WTC11 (cell line): ENCODE results near the gene PKHD1. TPM values are rescaled to one million over a fixed set of nuclear protein-coding genes. Genes with fewer than 3 reads are reported as not detected.

Experiments used
- ATAC-seq: fragments of 200-7000 bp; cut with Tn5 transposase; 2 replicates; pipeline ENCODE4 v1.10.0; 2021; ENCODE audit warnings: mild to moderate bottlenecking, moderate library complexity
- CTCF ChIA-PET: fragments of 300-600 bp; sonication (Branson Sonifier 250); formaldehyde crosslinking; loops from one replicate; lab custom pipeline; 2021; ENCODE audit warnings: antibody characterized with exemption; lab: Charles Lee
- POLR2A ChIA-PET: fragments of 350-600 bp; sonication (Branson Sonifier 250); formaldehyde crosslinking; loops from one replicate; lab custom pipeline; 2021; ENCODE audit warnings: antibody characterized with exemption; lab: Charles Lee
- DNase-seq: peaks from one replicate; pipeline ENCODE4 v3.0.0; 2021; ENCODE audit warnings: low spot score
- H3K27ac Mint-ChIP-seq: 2 replicates; pipeline ENCODE4 v1.8.0; 2021; ENCODE audit warnings: mixed read lengths
- H3K27me3 Mint-ChIP-seq: 2 replicates; pipeline ENCODE4 v1.8.0; 2021; ENCODE audit warnings: low read depth, mild to moderate bottlenecking, moderate library complexity, mixed read lengths
- H3K36me3 Mint-ChIP-seq: 2 replicates; pipeline ENCODE4 v1.8.0; 2021; ENCODE audit warnings: mixed read lengths
- H3K4me1 Mint-ChIP-seq: 2 replicates; pipeline ENCODE4 v1.8.0; 2022; ENCODE audit warnings: mixed read lengths
- H3K4me3 Mint-ChIP-seq: 2 replicates; pipeline ENCODE4 v1.8.0; 2021; ENCODE audit warnings: mild to moderate bottlenecking, moderate library complexity, mixed read lengths
- H3K9me3 Mint-ChIP-seq: 2 replicates; pipeline ENCODE4 v1.8.0; 2021; ENCODE audit warnings: mixed read lengths
- FOXJ3 ChIP-seq: sonication (generic); formaldehyde crosslinking; IDR thresholded peaks from 2 replicates; pipeline ENCODE4 v1.9.0; 2021; ENCODE audit warnings: missing genetic modification reagents, mild to moderate bottlenecking, borderline replicate concordance
- GRHL2 ChIP-seq: fragments of 250-450 bp; sonication (Bioruptor Pico); IDR thresholded peaks from 2 replicates; pipeline ENCODE4 v1.8.0; 2022; ENCODE audit warnings: mild to moderate bottlenecking, moderate library complexity; ENCODE audit not compliant: insufficient replicate concordance, severe bottlenecking
- GTF2I ChIP-seq: fragments of 250-450 bp; sonication (Bioruptor Pico); conservative IDR thresholded peaks from 2 replicates; pipeline ENCODE4 v1.4.0; 2021; ENCODE audit warnings: mild to moderate bottlenecking
- JUN ChIP-seq: sonication (generic); formaldehyde crosslinking; IDR thresholded peaks from 2 replicates; pipeline ENCODE4 v1.8.0; 2023; ENCODE audit warnings: mild to moderate bottlenecking, missing genetic modification reagents
- KAT7 ChIP-seq: sonication (generic); formaldehyde crosslinking; IDR thresholded peaks from 2 replicates; pipeline ENCODE4 v1.8.1; 2023; ENCODE audit warnings: missing genetic modification reagents, mild to moderate bottlenecking, borderline replicate concordance
- PRRX2 ChIP-seq: fragments of 250-450 bp; sonication (Bioruptor Pico); IDR thresholded peaks from 2 replicates; pipeline ENCODE4 v1.8.0; 2021; ENCODE audit warnings: mild to moderate bottlenecking
- SP1 ChIP-seq: sonication (generic); formaldehyde crosslinking; conservative IDR thresholded peaks from 2 replicates; pipeline ENCODE4 v1.8.1; 2022; ENCODE audit warnings: missing genetic modification reagents
- TCF7 ChIP-seq: sonication (generic); formaldehyde crosslinking; IDR thresholded peaks from 2 replicates; pipeline ENCODE4 v1.8.0; 2022; ENCODE audit warnings: mild to moderate bottlenecking, low read depth, missing genetic modification reagents, moderate library complexity
- ZNF138 ChIP-seq: sonication (generic); formaldehyde crosslinking; conservative IDR thresholded peaks from 2 replicates; pipeline ENCODE4 v1.8.1; 2022; ENCODE audit warnings: mild to moderate bottlenecking, moderate library complexity, missing genetic modification reagents
- total RNA-seq: library from RNA; stranded (reverse); gene quantifications from 3 replicates; pipeline ENCODE4 v1.2.3, GENCODE V29; 2021
- TF ChIP-seq, protein P1 (sequence below): sonication (generic); formaldehyde crosslinking; IDR thresholded peaks from 2 replicates; pipeline ENCODE4 v1.8.0; 2022; ENCODE audit warnings: mild to moderate bottlenecking, missing genetic modification reagents
- TF ChIP-seq, protein P2 (sequence below): sonication (generic); formaldehyde crosslinking; IDR thresholded peaks from 2 replicates; pipeline ENCODE4 v1.8.1; 2022; ENCODE audit warnings: low read depth, missing genetic modification reagents, borderline replicate concordance
- TF ChIP-seq, protein P3 (sequence below): sonication (generic); formaldehyde crosslinking; IDR thresholded peaks from 2 replicates; pipeline ENCODE4 v1.8.1; 2023; ENCODE audit warnings: mild to moderate bottlenecking, missing genetic modification reagents, moderate library complexity
- TF ChIP-seq, protein P4 (sequence below): sonication (generic); formaldehyde crosslinking; IDR thresholded peaks from 2 replicates; pipeline ENCODE4 v1.8.0; 2022; ENCODE audit warnings: mild to moderate bottlenecking, missing genetic modification reagents
- TF ChIP-seq, protein P5 (sequence below): sonication (generic); formaldehyde crosslinking; IDR thresholded peaks from 2 replicates; pipeline ENCODE4 v1.8.1; 2023; ENCODE audit warnings: mild to moderate bottlenecking, missing genetic modification reagents
- TF ChIP-seq, protein P6 (sequence below): fragments of 250-450 bp; sonication (Bioruptor Pico); IDR thresholded peaks from 2 replicates; pipeline ENCODE4 v1.9.0; 2021; ENCODE audit warnings: mild to moderate bottlenecking
- TF ChIP-seq, protein P7 (sequence below): sonication (generic); formaldehyde crosslinking; IDR thresholded peaks from 2 replicates; pipeline ENCODE4 v1.8.0; 2023; ENCODE audit warnings: missing genetic modification reagents, mild to moderate bottlenecking, borderline replicate concordance
- TF ChIP-seq, protein P8 (sequence below): sonication (generic); formaldehyde crosslinking; IDR thresholded peaks from 2 replicates; pipeline ENCODE4 v1.8.0; 2023; ENCODE audit warnings: mild to moderate bottlenecking, missing genetic modification reagents
- TF ChIP-seq, protein P9 (sequence below): sonication (generic); formaldehyde crosslinking; IDR thresholded peaks from 2 replicates; pipeline ENCODE4 v1.8.0; 2022; ENCODE audit warnings: mild to moderate bottlenecking, missing genetic modification reagents
- TF ChIP-seq, protein P10 (sequence below): sonication (generic); formaldehyde crosslinking; IDR thresholded peaks from 2 replicates; pipeline ENCODE4 v1.8.1; 2023; ENCODE audit warnings: mild to moderate bottlenecking, moderate library complexity, missing genetic modification reagents
- TF ChIP-seq, protein P11 (sequence below): fragments of 250-450 bp; sonication (Bioruptor Pico); IDR thresholded peaks from 2 replicates; pipeline ENCODE4 v1.9.0; 2021; ENCODE audit warnings: moderate library complexity, mild to moderate bottlenecking, inconsistent platforms, borderline replicate concordance

Gene PKHD1
- total RNA-seq, 1 experiment from 2014 or later = 0.15 TPM

DNA sequence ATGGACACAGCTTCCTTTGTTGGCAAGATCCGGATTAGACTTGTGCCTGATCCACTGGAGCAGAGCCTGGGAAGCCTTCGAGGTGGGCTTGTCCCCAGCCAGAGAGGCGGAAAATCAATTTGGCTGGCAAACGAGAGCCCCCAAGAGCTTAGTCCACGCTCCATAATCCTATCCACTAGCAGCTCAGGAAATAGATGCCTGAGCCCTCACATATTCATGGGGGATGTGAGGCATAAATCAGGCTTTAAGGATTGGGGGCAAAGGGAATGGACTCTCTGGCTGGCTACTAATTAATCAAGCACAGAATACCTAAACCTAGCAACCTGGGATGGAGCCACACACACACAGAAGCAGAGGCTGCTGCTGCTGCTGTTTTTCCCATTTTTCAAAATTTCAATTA, 137.9 kb downstream of the PKHD1 start:
- H3K4me3 Mint-ChIP-seq = no peak overlapping the region
- no peaks in the 10 kb centered on the region for H3K27me3 Mint-ChIP-seq
- no peaks in the 10 kb centered on the region for H3K9me3 Mint-ChIP-seq
- no peak overlapping the region for H3K27ac Mint-ChIP-seq
- TF ChIP-seq, protein P1, sequence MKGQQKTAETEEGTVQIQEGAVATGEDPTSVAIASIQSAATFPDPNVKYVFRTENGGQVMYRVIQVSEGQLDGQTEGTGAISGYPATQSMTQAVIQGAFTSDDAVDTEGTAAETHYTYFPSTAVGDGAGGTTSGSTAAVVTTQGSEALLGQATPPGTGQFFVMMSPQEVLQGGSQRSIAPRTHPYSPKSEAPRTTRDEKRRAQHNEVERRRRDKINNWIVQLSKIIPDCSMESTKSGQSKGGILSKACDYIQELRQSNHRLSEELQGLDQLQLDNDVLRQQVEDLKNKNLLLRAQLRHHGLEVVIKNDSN (CRISPR knock-in tag) = no peak
- TF ChIP-seq, protein P2, sequence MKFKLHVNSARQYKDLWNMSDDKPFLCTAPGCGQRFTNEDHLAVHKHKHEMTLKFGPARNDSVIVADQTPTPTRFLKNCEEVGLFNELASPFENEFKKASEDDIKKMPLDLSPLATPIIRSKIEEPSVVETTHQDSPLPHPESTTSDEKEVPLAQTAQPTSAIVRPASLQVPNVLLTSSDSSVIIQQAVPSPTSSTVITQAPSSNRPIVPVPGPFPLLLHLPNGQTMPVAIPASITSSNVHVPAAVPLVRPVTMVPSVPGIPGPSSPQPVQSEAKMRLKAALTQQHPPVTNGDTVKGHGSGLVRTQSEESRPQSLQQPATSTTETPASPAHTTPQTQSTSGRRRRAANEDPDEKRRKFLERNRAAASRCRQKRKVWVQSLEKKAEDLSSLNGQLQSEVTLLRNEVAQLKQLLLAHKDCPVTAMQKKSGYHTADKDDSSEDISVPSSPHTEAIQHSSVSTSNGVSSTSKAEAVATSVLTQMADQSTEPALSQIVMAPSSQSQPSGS (CRISPR knock-in tag) = no peak
- TF ChIP-seq TCF7 (CRISPR knock-in tag) (no peak), JUN (CRISPR knock-in tag) (no peak), PRRX2 (CRISPR knock-in tag) (no peak), SP1 (CRISPR knock-in tag) (no peak), ZNF138 (CRISPR knock-in tag) (no peak), FOXJ3 (no peak), KAT7 (CRISPR knock-in tag) (no peak), GRHL2 (CRISPR knock-in tag) (no peak), GTF2I (CRISPR knock-in tag) (no peak)
- TF ChIP-seq, protein P3, sequence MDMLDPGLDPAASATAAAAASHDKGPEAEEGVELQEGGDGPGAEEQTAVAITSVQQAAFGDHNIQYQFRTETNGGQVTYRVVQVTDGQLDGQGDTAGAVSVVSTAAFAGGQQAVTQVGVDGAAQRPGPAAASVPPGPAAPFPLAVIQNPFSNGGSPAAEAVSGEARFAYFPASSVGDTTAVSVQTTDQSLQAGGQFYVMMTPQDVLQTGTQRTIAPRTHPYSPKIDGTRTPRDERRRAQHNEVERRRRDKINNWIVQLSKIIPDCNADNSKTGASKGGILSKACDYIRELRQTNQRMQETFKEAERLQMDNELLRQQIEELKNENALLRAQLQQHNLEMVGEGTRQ (CRISPR knock-in tag) = no peak
- TF ChIP-seq, protein P4, sequence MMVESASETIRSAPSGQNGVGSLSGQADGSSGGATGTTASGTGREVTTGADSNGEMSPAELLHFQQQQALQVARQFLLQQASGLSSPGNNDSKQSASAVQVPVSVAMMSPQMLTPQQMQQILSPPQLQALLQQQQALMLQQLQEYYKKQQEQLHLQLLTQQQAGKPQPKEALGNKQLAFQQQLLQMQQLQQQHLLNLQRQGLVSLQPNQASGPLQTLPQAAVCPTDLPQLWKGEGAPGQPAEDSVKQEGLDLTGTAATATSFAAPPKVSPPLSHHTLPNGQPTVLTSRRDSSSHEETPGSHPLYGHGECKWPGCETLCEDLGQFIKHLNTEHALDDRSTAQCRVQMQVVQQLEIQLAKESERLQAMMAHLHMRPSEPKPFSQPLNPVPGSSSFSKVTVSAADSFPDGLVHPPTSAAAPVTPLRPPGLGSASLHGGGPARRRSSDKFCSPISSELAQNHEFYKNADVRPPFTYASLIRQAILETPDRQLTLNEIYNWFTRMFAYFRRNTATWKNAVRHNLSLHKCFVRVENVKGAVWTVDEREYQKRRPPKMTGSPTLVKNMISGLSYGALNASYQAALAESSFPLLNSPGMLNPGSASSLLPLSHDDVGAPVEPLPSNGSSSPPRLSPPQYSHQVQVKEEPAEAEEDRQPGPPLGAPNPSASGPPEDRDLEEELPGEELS (CRISPR knock-in tag) = no peak
- TF ChIP-seq, protein P5, sequence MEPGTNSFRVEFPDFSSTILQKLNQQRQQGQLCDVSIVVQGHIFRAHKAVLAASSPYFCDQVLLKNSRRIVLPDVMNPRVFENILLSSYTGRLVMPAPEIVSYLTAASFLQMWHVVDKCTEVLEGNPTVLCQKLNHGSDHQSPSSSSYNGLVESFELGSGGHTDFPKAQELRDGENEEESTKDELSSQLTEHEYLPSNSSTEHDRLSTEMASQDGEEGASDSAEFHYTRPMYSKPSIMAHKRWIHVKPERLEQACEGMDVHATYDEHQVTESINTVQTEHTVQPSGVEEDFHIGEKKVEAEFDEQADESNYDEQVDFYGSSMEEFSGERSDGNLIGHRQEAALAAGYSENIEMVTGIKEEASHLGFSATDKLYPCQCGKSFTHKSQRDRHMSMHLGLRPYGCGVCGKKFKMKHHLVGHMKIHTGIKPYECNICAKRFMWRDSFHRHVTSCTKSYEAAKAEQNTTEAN (CRISPR knock-in tag) = no peak
- TF ChIP-seq, protein P6, sequence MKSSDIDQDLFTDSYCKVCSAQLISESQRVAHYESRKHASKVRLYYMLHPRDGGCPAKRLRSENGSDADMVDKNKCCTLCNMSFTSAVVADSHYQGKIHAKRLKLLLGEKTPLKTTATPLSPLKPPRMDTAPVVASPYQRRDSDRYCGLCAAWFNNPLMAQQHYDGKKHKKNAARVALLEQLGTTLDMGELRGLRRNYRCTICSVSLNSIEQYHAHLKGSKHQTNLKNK (CRISPR knock-in tag) = no peak
- TF ChIP-seq, protein P7, sequence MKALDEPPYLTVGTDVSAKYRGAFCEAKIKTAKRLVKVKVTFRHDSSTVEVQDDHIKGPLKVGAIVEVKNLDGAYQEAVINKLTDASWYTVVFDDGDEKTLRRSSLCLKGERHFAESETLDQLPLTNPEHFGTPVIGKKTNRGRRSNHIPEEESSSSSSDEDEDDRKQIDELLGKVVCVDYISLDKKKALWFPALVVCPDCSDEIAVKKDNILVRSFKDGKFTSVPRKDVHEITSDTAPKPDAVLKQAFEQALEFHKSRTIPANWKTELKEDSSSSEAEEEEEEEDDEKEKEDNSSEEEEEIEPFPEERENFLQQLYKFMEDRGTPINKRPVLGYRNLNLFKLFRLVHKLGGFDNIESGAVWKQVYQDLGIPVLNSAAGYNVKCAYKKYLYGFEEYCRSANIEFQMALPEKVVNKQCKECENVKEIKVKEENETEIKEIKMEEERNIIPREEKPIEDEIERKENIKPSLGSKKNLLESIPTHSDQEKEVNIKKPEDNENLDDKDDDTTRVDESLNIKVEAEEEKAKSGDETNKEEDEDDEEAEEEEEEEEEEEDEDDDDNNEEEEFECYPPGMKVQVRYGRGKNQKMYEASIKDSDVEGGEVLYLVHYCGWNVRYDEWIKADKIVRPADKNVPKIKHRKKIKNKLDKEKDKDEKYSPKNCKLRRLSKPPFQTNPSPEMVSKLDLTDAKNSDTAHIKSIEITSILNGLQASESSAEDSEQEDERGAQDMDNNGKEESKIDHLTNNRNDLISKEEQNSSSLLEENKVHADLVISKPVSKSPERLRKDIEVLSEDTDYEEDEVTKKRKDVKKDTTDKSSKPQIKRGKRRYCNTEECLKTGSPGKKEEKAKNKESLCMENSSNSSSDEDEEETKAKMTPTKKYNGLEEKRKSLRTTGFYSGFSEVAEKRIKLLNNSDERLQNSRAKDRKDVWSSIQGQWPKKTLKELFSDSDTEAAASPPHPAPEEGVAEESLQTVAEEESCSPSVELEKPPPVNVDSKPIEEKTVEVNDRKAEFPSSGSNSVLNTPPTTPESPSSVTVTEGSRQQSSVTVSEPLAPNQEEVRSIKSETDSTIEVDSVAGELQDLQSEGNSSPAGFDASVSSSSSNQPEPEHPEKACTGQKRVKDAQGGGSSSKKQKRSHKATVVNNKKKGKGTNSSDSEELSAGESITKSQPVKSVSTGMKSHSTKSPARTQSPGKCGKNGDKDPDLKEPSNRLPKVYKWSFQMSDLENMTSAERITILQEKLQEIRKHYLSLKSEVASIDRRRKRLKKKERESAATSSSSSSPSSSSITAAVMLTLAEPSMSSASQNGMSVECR (CRISPR knock-in tag) = no peak
- TF ChIP-seq, protein P8, sequence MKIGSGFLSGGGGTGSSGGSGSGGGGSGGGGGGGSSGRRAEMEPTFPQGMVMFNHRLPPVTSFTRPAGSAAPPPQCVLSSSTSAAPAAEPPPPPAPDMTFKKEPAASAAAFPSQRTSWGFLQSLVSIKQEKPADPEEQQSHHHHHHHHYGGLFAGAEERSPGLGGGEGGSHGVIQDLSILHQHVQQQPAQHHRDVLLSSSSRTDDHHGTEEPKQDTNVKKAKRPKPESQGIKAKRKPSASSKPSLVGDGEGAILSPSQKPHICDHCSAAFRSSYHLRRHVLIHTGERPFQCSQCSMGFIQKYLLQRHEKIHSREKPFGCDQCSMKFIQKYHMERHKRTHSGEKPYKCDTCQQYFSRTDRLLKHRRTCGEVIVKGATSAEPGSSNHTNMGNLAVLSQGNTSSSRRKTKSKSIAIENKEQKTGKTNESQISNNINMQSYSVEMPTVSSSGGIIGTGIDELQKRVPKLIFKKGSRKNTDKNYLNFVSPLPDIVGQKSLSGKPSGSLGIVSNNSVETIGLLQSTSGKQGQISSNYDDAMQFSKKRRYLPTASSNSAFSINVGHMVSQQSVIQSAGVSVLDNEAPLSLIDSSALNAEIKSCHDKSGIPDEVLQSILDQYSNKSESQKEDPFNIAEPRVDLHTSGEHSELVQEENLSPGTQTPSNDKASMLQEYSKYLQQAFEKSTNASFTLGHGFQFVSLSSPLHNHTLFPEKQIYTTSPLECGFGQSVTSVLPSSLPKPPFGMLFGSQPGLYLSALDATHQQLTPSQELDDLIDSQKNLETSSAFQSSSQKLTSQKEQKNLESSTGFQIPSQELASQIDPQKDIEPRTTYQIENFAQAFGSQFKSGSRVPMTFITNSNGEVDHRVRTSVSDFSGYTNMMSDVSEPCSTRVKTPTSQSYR (CRISPR knock-in tag) = no peak
- TF ChIP-seq, protein P9, sequence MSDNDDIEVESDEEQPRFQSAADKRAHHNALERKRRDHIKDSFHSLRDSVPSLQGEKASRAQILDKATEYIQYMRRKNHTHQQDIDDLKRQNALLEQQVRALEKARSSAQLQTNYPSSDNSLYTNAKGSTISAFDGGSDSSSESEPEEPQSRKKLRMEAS = no peak
- TF ChIP-seq, protein P10, sequence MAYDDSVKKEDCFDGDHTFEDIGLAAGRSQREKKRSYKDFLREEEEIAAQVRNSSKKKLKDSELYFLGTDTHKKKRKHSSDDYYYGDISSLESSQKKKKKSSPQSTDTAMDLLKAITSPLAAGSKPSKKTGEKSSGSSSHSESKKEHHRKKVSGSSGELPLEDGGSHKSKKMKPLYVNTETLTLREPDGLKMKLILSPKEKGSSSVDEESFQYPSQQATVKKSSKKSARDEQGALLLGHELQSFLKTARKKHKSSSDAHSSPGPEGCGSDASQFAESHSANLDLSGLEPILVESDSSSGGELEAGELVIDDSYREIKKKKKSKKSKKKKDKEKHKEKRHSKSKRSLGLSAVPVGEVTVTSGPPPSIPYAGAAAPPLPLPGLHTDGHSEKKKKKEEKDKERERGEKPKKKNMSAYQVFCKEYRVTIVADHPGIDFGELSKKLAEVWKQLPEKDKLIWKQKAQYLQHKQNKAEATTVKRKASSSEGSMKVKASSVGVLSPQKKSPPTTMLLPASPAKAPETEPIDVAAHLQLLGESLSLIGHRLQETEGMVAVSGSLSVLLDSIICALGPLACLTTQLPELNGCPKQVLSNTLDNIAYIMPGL (CRISPR knock-in tag) = no peak
- TF ChIP-seq, protein P11, sequence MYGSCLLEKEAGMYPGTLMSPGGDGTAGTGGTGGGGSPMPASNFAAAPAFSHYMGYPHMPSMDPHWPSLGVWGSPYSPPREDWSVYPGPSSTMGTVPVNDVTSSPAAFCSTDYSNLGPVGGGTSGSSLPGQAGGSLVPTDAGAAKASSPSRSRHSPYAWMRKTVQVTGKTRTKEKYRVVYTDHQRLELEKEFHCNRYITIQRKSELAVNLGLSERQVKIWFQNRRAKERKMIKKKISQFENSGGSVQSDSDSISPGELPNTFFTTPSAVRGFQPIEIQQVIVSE (CRISPR knock-in tag) = no peak
- H3K4me1 Mint-ChIP-seq = peaks cover 2% of the 10 kb centered on the region
- ATAC-seq (no peak), DNase-seq (no peak)
- ChIA-PET POLR2A (no interaction called here), CTCF (interaction anchor here (3.3 kb wide), 1 partner anchor 10 kb away, joined by 12 read pairs; no protein-coding TSS in a partner anchor)
- H3K36me3 Mint-ChIP-seq = no peaks in the 10 kb centered on the region
